Head of caudate nucleus (tissue), 42 donors: ENCODE results near the gene ZHX3.

Experiments
- DNase-seq, 42 donors: peaks; one replicate each; pipeline versions ENCODE4 v3.0.0 to v3.0.0-alpha.2; 2020 to 2021; ENCODE audit warnings: mixed read lengths in 7 of 42
- intact Hi-C: fragments of 100-400 bp; cut with DNase I; formaldehyde crosslinking; loops from one replicate; pipeline ENCODE4 v1.15.0; 2022

ZHX3 gene

GRCh38 chr20:41317546-41318270 is at the start of gene ZHX3:
ZHX3 (minus strand) TSS chr20:41317731; CDS start chr20:41204916, 112,815 bp downstream.
- DNase-seq = peak; percentile 80 to 99 (median 97)
- intact Hi-C loops = loop anchor here (5.0 kb wide), 1 partner anchor 70 kb away; no protein-coding TSS in a partner anchor

- DNase-seq = no peak
- intact Hi-C loops = no loop called here
Measured at GRCh38 chr20:41367393-41367695, 49.8 kb upstream of the ZHX3 start.

- intact Hi-C loops = no loop called here
- no peak for DNase-seq
Measured at GRCh38 chr20:41366546-41367392, 49.2 kb upstream of the ZHX3 start, which contains the start of gene EMILIN3. EMILIN3 (minus strand) TSS chr20:41366818; CDS start chr20:41366634, 184 bp downstream.

- intact Hi-C loops = no loop called here
- no peak for DNase-seq
Measured at GRCh38 chr20:41365777-41366545, 48.4 kb upstream of the ZHX3 start.

- no peak for DNase-seq
- intact Hi-C loops = no loop called here
Measured at GRCh38 chr20:41364967-41365765, 47.6 kb upstream of the ZHX3 start.

- intact Hi-C loops = no loop called here
- DNase-seq = no peak
Measured at GRCh38 chr20:41364236-41364855, 46.8 kb upstream of the ZHX3 start.

GRCh38 chr20:41363601-41364000 is 46.1 kb upstream of the ZHX3 start:
- intact Hi-C loops = no loop called here
- no peak for DNase-seq

GRCh38 chr20:41362748-41363140 is 45.2 kb upstream of the ZHX3 start:
- no peak for DNase-seq
- intact Hi-C loops = no loop called here

- intact Hi-C loops = no loop called here
- peak in 27 of 42 donors; percentile 16 to 69 (median 50) for DNase-seq
Measured at GRCh38 chr20:41361757-41362747, 44.5 kb upstream of the ZHX3 start.

GRCh38 chr20:41360831-41361756 is 43.6 kb upstream of the ZHX3 start:
- no peak for DNase-seq

GRCh38 chr20:41359541-41360011 is 42.0 kb upstream of the ZHX3 start:
- intact Hi-C loops = no loop called here
- peak in 3 of 42 donors; percentile 21 to 26 (median 23) for DNase-seq

More at GRCh38 chr20:41360831-41361756, 43.6 kb upstream of the ZHX3 start:
- intact Hi-C loops = no loop called here

GRCh38 chr20:41358717-41359116 is 41.2 kb upstream of the ZHX3 start:
- no peak for DNase-seq

GRCh38 chr20:41358230-41358629 is 40.7 kb upstream of the ZHX3 start:
- intact Hi-C loops = no loop called here
- no peak for DNase-seq

More at GRCh38 chr20:41358717-41359116, 41.2 kb upstream of the ZHX3 start:
- intact Hi-C loops = no loop called here

- no peak for DNase-seq
- intact Hi-C loops = no loop called here
Measured at GRCh38 chr20:41357424-41358163, 40.1 kb upstream of the ZHX3 start.

GRCh38 chr20:41356951-41357350 is 39.4 kb upstream of the ZHX3 start:
- intact Hi-C loops = no loop called here
- no peak for DNase-seq
